ENCODE results near the gene SEMA3E.

The SEMA3E gene

DNA sequence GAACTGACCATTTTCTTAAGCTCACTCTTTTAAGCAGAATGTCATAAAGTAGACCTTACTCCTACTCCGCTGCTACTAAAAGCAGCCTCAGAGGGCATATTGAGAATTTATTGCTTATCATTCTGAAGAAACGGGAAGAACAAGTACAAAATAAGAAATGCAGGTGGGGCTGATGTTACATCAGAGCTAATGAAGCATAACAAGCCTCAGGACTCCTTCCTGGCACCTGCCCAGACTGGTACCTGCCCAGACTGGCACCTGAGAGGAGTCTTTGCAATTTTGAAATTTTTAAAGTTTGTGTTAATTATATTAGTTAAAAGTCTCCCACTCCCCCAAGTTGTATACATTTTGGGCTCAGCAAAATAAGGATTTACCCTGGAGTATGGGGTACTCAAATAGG is 162.4 kb downstream of the SEMA3E start:
- Histone ChIP-seq H3K36me3 (ENCODE audit: insufficient read depth, low read length) (no peaks in the 10 kb centered on the region), H3K9me3 (ENCODE audit: low read length) (no peaks in the 10 kb centered on the region), H3K79me2 (ENCODE audit: insufficient read depth, low read length) (no peaks in the 10 kb centered on the region), H3K4me2 (ENCODE audit: low read length) (no peak overlapping the region), H3K9ac (ENCODE audit: low read length) (no peak overlapping the region), H3F3A (ENCODE audit: insufficient read depth, low read length) (no peaks in the 10 kb centered on the region), H2AFZ (ENCODE audit: low read length) (no peak overlapping the region), H3K9me2 (ENCODE audit: low read depth, low read length) (no peaks in the 10 kb centered on the region), H4K20me1 (ENCODE audit: insufficient read depth, low read length) (no peaks in the 10 kb centered on the region), H3K4me1 (ENCODE audit: insufficient read depth, low read length, severe bottlenecking) (no peaks in the 10 kb centered on the region), H3K4me3 (ENCODE audit: low read depth, low read length, poor library complexity, severe bottlenecking) (no peak overlapping the region), H3K27ac (ENCODE audit: low read depth, low read length, poor library complexity, severe bottlenecking) (no peak overlapping the region), H3K27me3 (ENCODE audit: insufficient read depth, low read length) (no peaks in the 10 kb centered on the region)
- no peak for TF ChIP-seq EZH2 (IDR thresholded peaks at IDR 0.05; ENCODE audit: borderline replicate concordance, low read length)
- TF ChIP-seq, protein P1, sequence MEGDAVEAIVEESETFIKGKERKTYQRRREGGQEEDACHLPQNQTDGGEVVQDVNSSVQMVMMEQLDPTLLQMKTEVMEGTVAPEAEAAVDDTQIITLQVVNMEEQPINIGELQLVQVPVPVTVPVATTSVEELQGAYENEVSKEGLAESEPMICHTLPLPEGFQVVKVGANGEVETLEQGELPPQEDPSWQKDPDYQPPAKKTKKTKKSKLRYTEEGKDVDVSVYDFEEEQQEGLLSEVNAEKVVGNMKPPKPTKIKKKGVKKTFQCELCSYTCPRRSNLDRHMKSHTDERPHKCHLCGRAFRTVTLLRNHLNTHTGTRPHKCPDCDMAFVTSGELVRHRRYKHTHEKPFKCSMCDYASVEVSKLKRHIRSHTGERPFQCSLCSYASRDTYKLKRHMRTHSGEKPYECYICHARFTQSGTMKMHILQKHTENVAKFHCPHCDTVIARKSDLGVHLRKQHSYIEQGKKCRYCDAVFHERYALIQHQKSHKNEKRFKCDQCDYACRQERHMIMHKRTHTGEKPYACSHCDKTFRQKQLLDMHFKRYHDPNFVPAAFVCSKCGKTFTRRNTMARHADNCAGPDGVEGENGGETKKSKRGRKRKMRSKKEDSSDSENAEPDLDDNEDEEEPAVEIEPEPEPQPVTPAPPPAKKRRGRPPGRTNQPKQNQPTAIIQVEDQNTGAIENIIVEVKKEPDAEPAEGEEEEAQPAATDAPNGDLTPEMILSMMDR (IDR thresholded peaks at IDR 0.05; ENCODE audit: low read length): no peak

DNA sequence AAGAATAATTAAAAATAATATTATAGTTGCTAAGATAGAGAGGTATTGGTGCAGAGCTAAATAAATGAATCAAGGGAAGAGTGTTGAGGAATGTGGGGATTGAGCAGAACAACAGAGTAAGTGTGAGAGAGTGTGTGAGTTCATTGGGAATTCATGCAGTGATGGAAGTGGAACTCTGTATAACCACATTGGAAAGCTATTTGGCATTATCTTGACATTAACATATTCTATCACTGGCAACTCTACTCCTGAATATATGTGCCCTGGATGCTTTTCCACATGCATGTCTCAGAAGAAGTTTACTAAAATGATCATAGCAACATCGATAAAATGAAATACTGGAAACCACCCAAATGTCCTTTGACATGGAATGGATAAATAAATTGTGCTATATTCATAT is 164.1 kb downstream of the SEMA3E start:
- H3K4me3 ChIP-seq (ENCODE audit: low read depth, low read length, poor library complexity, severe bottlenecking): no peak overlapping the region
- no peaks in the 10 kb centered on the region for H3K27me3 ChIP-seq (ENCODE audit: insufficient read depth, low read length)
- H3K9ac ChIP-seq (ENCODE audit: low read length): no peak overlapping the region
- no peak overlapping the region for H3K27ac ChIP-seq (ENCODE audit: low read depth, low read length, poor library complexity, severe bottlenecking)
- no peaks in the 10 kb centered on the region for H4K20me1 ChIP-seq (ENCODE audit: insufficient read depth, low read length)
- no peak overlapping the region for H3K4me2 ChIP-seq (ENCODE audit: low read length)
- H3F3A ChIP-seq (ENCODE audit: insufficient read depth, low read length): no peaks in the 10 kb centered on the region
- H3K79me2 ChIP-seq (ENCODE audit: insufficient read depth, low read length): no peaks in the 10 kb centered on the region
- no peaks in the 10 kb centered on the region for H3K4me1 ChIP-seq (ENCODE audit: insufficient read depth, low read length, severe bottlenecking)
- no peaks in the 10 kb centered on the region for H3K36me3 ChIP-seq (ENCODE audit: insufficient read depth, low read length)
- no peak overlapping the region for H2AFZ ChIP-seq (ENCODE audit: low read length)
- no peaks in the 10 kb centered on the region for H3K9me2 ChIP-seq (ENCODE audit: low read depth, low read length)
- no peaks in the 10 kb centered on the region for H3K9me3 ChIP-seq (ENCODE audit: low read length)
- TF ChIP-seq, protein P1 (IDR thresholded peaks at IDR 0.05; ENCODE audit: low read length): no peak
- no peak for TF ChIP-seq EZH2 (IDR thresholded peaks at IDR 0.05; ENCODE audit: borderline replicate concordance, low read length)

DNA sequence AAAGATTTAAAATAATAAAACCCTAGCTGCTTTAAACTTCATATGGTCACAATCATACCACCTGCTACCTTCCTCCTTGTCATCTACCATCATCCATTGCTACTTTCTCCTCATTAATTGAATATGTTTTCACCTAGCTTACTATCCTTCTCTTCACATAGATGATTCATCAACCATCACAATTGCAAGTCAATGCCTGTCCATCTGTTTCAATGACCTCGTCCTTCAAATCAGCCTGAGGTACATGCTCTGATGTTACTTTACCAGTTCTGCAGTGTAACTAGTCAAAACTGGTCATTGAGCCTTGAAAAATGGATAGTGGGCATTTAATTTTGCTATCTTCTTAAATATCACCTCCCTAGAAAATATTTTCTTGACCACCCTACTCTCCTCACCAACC is 164.7 kb downstream of the SEMA3E start:
- H3K4me1 ChIP-seq (ENCODE audit: insufficient read depth, low read length, severe bottlenecking): no peaks in the 10 kb centered on the region
- no peaks in the 10 kb centered on the region for H3K9me3 ChIP-seq (ENCODE audit: low read length)
- no peak overlapping the region for H3K27ac ChIP-seq (ENCODE audit: low read depth, low read length, poor library complexity, severe bottlenecking)
- no peaks in the 10 kb centered on the region for H3F3A ChIP-seq (ENCODE audit: insufficient read depth, low read length)
- H3K9me2 ChIP-seq (ENCODE audit: low read depth, low read length): no peaks in the 10 kb centered on the region
- no peaks in the 10 kb centered on the region for H3K27me3 ChIP-seq (ENCODE audit: insufficient read depth, low read length)
- no peaks in the 10 kb centered on the region for H3K79me2 ChIP-seq (ENCODE audit: insufficient read depth, low read length)
- H3K4me3 ChIP-seq (ENCODE audit: low read depth, low read length, poor library complexity, severe bottlenecking): no peak overlapping the region
- no peaks in the 10 kb centered on the region for H4K20me1 ChIP-seq (ENCODE audit: insufficient read depth, low read length)
- TF ChIP-seq, protein P1 (IDR thresholded peaks at IDR 0.05; ENCODE audit: low read length): no peak
- no peaks in the 10 kb centered on the region for H3K36me3 ChIP-seq (ENCODE audit: insufficient read depth, low read length)
- H3K4me2 ChIP-seq (ENCODE audit: low read length): no peak overlapping the region
- H2AFZ ChIP-seq (ENCODE audit: low read length): no peak overlapping the region
- no peak overlapping the region for H3K9ac ChIP-seq (ENCODE audit: low read length)

Measured in OCI-LY1 (cell line).